Measurements from ENCODE around the gene COPB2. TPM values are rescaled to one million over a fixed set of nuclear protein-coding genes. Genes with fewer than 3 reads are reported as not detected.

COPB2 gene
- total RNA-seq, 1 donor from 2014 or later: 84.0 TPM

DNA sequence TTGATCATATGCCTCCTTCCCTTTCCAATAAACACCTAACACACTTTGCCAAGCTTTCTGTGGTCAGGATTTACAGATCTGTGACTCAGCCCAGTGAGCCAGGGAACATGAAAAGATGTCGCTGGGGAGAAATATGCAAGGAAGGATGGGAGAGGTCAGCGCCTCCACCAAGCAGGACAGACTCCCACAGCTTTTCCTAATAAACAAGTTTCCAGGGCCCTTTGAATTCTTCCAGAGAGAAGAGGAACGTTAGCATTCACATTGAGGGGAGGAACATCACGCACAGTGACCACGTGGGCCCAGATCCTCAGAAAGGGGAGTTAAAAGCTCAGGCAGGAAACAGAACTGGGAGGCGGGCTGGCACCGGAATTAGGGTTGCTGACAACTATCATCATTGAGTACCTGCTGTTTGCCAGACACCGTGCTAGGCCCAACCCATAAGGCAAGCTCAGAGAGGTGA is 78.9 kb downstream of the COPB2 start:
- DNase-seq (ENCODE audit: low spot score in 2 of 2) (no peak), FAIRE-seq (no peak)

DNA sequence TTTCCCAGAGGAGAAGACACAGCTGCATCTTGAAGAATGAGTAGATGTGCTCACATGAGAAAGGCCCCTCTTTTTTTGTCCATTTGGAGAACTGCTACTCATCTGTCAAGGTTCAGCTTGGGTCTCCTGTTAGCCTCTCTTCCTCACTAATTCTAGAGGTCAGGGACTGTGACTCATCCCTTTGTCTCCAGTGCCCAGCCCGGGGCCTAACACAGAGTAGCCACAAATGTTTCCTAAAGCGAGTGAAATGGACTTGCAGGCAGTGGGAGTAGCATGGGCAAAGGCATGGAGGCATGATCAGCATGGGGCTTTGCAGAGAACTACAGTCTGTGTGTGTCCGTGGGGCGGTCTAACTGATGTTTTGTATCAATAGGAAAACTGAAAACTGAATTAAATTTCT is 79.6 kb downstream of the COPB2 start:
- FAIRE-seq (no peak), DNase-seq (ENCODE audit: low spot score in 2 of 2) (no peak)

DNA sequence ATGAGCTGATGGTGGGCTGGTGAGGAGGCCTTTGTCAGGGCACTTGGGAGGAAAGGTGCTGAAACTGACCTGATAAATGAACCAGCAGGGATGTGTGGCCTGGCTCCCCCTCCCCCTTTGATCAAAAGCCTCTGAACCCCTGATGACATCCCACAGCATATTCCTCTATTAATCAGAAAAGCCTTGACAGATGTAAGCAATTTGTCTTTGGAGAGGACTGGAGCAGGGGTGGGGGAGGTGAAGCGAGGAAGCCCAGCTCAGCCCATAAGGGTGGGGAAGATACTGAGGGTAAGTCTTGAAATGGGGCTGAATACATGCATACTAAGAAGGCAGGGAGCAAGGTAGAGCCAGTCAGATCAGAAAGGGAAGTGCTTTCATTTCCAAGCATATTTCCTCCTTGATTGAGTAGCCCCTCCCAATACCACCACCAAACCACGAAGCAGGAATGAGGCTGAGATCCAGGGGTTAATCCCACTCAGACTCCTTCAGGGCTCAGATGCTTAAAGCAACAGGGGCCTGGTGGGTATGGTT is 80.3 kb downstream of the COPB2 start:
- DNase-seq (ENCODE audit: low spot score in 2 of 2): no peak
- no peak for FAIRE-seq

DNA sequence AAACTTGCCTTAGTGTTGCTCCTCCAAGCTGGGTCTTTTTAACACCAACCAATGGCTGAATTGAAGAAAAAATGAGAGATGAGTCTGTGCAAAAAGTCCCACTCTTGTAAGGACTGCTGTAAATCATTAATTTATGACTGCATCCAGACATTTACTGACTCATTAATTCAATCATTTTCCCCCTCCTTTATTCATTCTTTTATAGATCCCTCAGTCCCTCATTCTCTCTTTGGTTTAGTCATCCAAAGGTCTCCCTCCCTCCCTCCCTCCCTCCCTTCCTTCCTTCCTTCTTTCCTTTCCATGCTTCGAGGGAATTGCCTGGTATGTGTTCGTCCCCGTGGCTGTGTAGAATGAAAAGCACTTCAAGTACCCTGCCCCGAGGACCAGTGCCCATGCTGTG is 80.9 kb downstream of the COPB2 start:
- DNase-seq (ENCODE audit: low spot score in 2 of 2) (no peak), FAIRE-seq (no peak)

DNA sequence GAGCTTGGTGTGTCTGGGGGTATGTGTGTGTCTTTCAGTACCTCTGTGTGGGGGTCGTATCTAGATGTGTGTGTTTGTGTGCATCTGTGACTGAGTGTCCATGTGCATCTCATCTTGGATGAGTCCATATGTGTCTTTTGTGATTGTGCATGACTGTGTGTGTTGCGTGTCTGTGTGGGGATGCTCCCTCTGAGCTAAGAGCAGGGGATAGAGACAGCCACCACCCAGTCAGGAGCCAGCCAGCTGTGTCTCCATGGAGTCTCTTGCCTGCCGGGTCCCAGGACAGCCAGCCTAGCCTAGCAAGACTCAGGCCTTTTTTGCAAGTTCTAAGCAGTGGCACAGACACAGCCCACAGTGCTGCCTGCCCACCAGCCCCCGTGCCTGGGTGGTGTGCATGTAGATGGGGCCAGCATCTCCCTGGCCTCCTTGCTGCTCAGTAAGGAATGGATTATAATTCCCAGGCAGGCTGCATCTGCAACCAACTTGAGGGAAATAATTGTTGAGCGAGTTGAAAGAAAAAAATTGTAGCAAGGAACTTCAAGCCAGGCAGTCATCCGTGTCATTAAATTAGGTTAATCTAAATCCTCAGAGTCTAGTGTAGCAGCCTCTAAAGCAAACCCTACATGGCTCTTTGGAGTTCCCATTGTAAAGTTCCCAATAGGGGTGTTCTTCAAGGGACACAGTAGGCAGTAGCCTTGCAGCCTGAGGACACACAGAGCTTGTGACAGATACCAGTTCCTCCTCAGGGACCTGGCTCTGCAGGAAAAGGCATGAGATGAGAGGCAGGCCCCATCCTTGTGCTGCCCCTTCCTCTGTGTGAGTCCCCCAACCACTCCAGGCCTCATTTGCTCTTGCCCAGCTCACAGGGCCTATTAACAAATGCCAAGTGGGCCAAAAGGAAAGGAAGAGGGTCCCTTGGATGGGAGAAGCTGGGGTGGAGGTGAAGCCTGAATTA is 81.6 kb downstream of the COPB2 start:
- DNase-seq (ENCODE audit: low spot score in 2 of 2) (no peak), FAIRE-seq (no peak)

Small RNAs within 50 kb of the gene (small RNA-seq; reads per million reads assigned to genes)
- not detected for gene RF00026

Other genes with a start within 250 kb of the COPB2 start
- 71.7 TPM for gene MRPS22, start 45.6 kb downstream of the COPB2 start, total RNA-seq
- gene RBP2, start 86.9 kb upstream of the COPB2 start, total RNA-seq: not detected
- gene RBP1, start 150.1 kb upstream of the COPB2 start, total RNA-seq: 32.6 TPM

Measured in frontal cortex (tissue), 4 donors.